Breast epithelium (tissue), 4 donors: ENCODE results near the gene NELL1. TPM values are rescaled to one million over a fixed set of nuclear protein-coding genes. Genes with fewer than 3 reads are reported as not detected.

Source experiments
- DNase-seq, 2 donors: peaks; one replicate each; pipeline ENCODE4 v3.0.0-alpha.2; 2019; ENCODE audit warnings: low spot score in 2 of 2
- H3K27ac ChIP-seq, 2 donors: fragments of 200-600 bp; sonication (generic) in 1 of 2; one replicate each; pipeline ENCODE4 v1.5.1; 2016 to 2019; ENCODE audit warnings: mild to moderate bottlenecking in 1 of 2
- H3K27me3 ChIP-seq, 2 donors: fragments of 200-600 bp; sonication (generic) in 1 of 2; one replicate each; pipeline versions ENCODE4 v1.5.1 to v1.6.0; 2017 to 2019; ENCODE audit warnings: control low read depth in 1 of 2, mild to moderate bottlenecking in 1 of 2
- H3K36me3 ChIP-seq: fragments of 200-600 bp; one replicate; pipeline ENCODE4 v1.5.1; 2019
- H3K4me1 ChIP-seq, 2 donors: fragments of 200-600 bp; sonication (generic); one replicate each; pipeline ENCODE4 v1.5.1; 2016 to 2019; ENCODE audit warnings: control low read depth in 1 of 2
- H3K4me3 ChIP-seq, 3 donors: fragments of 200-600 bp; sonication (generic); 1 replicate in 2 of 3; 2 replicates in 1 of 3; pipeline ENCODE4 v1.5.1; 2016 to 2019; ENCODE audit warnings: mild to moderate bottlenecking in 3 of 3, moderate library complexity in 2 of 3
- H3K9me3 ChIP-seq, 2 donors: fragments of 200-600 bp; sonication (generic) in 1 of 2; one replicate each; pipeline ENCODE4 v1.5.1; 2016 to 2019; ENCODE audit warnings: control low read depth in 1 of 2
- POLR2A ChIP-seq: fragments of 450-650 bp; IDR thresholded peaks from one replicate; pipeline ENCODE4 v1.6.1; 2016; ENCODE audit warnings: antibody characterized with exemption, mild to moderate bottlenecking, moderate library complexity
- POLR2AphosphoS5 ChIP-seq, 3 donors: sonication (generic); formaldehyde crosslinking; IDR thresholded peaks; one replicate each; pipeline ENCODE4 v1.6.1; 2017; ENCODE audit warnings: antibody characterized with exemption in 3 of 3
- intact Hi-C: fragments of 100-400 bp; cut with DNase I; formaldehyde crosslinking; loops from one replicate; pipeline ENCODE4 v1.15.1; 2023; ENCODE audit warnings: low total_unique reads
- total RNA-seq, 3 donors: library from RNA; depleted of rRNA; stranded (reverse); fragments of >200 nt; gene quantifications; one replicate each; pipeline ENCODE4 v1.1.0, GENCODE V29; 2016
- TF ChIP-seq, protein P1 (sequence below), 3 donors: fragments of 450-650 bp; IDR thresholded peaks; one replicate each; pipeline ENCODE4 v1.5.1; 2016 to 2017; ENCODE audit warnings: antibody characterized with exemption in 3 of 3, mild to moderate bottlenecking in 3 of 3, moderate library complexity in 3 of 3

The NELL1 gene
- total RNA-seq, 3 donors from 2014 or later: 0.15 TPM; not detected in 2

DNA sequence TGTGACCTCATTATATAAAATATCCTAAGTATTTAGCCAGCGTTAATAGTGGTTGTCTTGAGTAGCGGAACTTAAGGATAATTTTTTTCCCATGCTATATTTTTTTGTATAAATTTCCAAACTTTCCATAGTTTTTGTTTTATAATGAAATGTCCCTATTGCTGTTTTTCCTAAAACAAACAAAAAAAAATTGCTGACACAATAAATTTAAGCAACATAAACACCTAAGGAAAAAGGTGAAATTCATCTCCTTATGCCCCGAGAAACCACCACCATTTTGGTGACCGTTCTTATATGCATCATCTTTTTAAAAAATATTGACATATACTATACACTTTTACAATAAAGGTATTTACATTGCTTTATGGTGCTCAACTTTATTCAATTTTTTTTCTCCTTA is 814.7 kb downstream of the NELL1 start:
- H3K9me3 ChIP-seq: no peaks in the 10 kb centered on the region
- no peaks in the 10 kb centered on the region for H3K27me3 ChIP-seq
- intact Hi-C loops: no loop called here
- DNase-seq: no peak
- no peaks in the 10 kb centered on the region for H3K36me3 ChIP-seq
- H3K4me3 ChIP-seq: no peak overlapping the region
- TF ChIP-seq, protein P1, sequence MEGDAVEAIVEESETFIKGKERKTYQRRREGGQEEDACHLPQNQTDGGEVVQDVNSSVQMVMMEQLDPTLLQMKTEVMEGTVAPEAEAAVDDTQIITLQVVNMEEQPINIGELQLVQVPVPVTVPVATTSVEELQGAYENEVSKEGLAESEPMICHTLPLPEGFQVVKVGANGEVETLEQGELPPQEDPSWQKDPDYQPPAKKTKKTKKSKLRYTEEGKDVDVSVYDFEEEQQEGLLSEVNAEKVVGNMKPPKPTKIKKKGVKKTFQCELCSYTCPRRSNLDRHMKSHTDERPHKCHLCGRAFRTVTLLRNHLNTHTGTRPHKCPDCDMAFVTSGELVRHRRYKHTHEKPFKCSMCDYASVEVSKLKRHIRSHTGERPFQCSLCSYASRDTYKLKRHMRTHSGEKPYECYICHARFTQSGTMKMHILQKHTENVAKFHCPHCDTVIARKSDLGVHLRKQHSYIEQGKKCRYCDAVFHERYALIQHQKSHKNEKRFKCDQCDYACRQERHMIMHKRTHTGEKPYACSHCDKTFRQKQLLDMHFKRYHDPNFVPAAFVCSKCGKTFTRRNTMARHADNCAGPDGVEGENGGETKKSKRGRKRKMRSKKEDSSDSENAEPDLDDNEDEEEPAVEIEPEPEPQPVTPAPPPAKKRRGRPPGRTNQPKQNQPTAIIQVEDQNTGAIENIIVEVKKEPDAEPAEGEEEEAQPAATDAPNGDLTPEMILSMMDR (IDR thresholded peaks at IDR 0.05): no peak
- TF ChIP-seq POLR2AphosphoS5 (IDR thresholded peaks at IDR 0.05) (no peak), POLR2A (no peak)
- no peaks in the 10 kb centered on the region for H3K4me1 ChIP-seq
- no peak overlapping the region for H3K27ac ChIP-seq

DNA sequence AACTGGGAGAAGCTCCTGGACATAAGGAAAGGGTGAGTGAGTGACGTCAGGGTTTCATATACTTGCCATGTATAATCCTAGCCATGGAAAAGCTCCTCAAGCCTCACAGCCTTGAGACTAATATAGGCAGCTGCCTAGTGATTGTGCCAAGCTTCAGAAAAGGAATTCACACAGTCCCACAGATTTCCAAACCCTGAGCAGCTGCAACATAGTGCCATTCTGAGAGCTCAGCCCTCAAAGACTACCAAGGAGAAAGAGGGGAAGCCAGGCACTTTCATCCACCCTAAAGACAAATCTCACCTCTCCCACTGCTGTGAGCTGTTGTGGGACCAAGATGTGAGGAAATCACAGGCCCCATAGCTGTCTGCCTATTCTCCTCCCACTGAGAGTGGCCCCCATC is 815.6 kb downstream of the NELL1 start:
- H3K27me3 ChIP-seq: no peaks in the 10 kb centered on the region
- intact Hi-C loops: no loop called here
- DNase-seq: no peak
- H3K27ac ChIP-seq: no peak overlapping the region
- no peaks in the 10 kb centered on the region for H3K4me1 ChIP-seq
- H3K9me3 ChIP-seq: no peaks in the 10 kb centered on the region
- TF ChIP-seq, protein P1 (IDR thresholded peaks at IDR 0.05): no peak
- TF ChIP-seq POLR2A (no peak), POLR2AphosphoS5 (IDR thresholded peaks at IDR 0.05) (no peak)
- H3K36me3 ChIP-seq: no peaks in the 10 kb centered on the region
- no peak overlapping the region for H3K4me3 ChIP-seq

DNA sequence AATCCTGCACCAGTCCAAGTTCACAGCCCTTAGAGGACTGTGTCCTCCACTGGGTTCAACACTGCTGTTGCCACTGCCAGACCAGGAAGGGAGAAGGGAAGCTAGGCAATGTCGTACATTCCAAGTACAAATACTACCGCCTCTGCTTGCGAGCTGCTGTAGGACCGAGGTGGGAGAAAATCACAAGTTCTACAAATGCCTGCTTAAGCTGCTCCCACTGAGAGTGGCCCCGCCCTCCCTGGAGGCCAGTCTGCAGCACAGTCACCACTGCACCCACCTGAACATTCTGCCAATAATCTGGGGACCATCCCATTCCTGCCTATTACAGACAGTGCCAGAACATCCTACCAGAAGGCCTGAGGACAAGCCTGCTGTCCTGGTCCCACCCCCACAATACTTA is 816.0 kb downstream of the NELL1 start:
- H3K9me3 ChIP-seq: peaks cover 0 to 3% of the 10 kb centered on the region in 2 donors
- no peak overlapping the region for H3K27ac ChIP-seq
- no peaks in the 10 kb centered on the region for H3K36me3 ChIP-seq
- no peak overlapping the region for H3K4me3 ChIP-seq
- TF ChIP-seq POLR2AphosphoS5 (IDR thresholded peaks at IDR 0.05): no peak
- TF ChIP-seq, protein P1 (IDR thresholded peaks at IDR 0.05): no peak
- no peak for TF ChIP-seq POLR2A
- intact Hi-C loops: no loop called here
- no peaks in the 10 kb centered on the region for H3K4me1 ChIP-seq
- no peak for DNase-seq
- no peaks in the 10 kb centered on the region for H3K27me3 ChIP-seq

DNA sequence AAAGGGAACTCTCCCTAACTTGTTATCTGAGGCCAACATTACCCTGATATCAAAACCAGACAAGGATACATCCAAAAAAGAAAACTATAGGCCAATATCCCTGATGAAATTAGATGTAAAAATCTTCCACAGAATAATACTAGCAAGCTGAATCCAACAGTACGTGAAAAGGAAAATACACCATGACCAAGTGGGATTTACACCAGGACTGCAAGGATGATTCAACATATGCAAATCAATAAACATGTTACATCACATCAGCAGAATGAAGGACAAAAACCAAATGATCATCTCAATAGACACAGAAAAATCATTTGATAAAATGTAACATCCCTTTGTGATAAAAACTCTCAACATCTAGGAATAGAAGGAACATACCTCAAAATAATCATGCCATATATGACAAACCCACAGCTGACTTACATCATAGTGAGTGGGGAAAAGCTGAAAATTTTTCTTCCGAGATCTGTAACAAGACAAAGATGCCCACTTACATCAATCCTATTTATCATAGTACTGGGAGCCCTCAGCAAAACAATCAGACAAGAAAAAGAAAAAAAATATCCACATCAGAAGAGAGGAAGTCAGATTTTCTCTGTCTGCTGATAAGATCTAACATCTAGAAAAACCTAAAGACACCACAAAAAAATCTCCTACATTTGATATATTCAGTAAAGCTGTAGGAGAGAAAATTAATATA is 820.2 kb downstream of the NELL1 start:
- peaks cover 0 to 9% of the 10 kb centered on the region in 2 donors for H3K9me3 ChIP-seq
- intact Hi-C loops: no loop called here
- no peak for DNase-seq
- TF ChIP-seq POLR2AphosphoS5 (IDR thresholded peaks at IDR 0.05) (no peak), POLR2A (no peak)
- TF ChIP-seq, protein P1 (IDR thresholded peaks at IDR 0.05): no peak
- no peak overlapping the region for H3K27ac ChIP-seq
- no peaks in the 10 kb centered on the region for H3K4me1 ChIP-seq
- no peaks in the 10 kb centered on the region for H3K27me3 ChIP-seq
- H3K4me3 ChIP-seq: no peak overlapping the region
- H3K36me3 ChIP-seq: no peaks in the 10 kb centered on the region

DNA sequence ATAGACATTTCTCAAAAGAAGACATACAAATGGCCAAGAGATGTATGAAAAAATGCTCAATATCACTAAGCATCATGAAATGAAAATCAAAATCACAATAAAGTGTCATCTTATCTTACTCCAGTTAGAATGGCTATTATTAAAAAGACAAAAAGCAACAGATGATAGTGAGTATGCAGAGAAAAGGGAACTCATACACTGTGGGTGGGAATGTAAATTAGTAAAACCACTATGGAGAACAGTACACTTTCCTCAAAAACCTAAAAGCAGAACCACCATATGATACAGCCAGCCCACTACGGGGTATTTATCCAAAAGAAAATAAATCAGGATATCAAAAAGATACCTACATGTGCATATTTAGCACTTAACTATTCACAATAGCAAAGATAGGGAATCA is 823.5 kb downstream of the NELL1 start:
- no peak overlapping the region for H3K27ac ChIP-seq
- TF ChIP-seq POLR2A (no peak), POLR2AphosphoS5 (IDR thresholded peaks at IDR 0.05) (no peak)
- TF ChIP-seq, protein P1 (IDR thresholded peaks at IDR 0.05): no peak
- no peaks in the 10 kb centered on the region for H3K4me1 ChIP-seq
- intact Hi-C loops: no loop called here
- DNase-seq: no peak
- peaks cover 0 to 9% of the 10 kb centered on the region in 2 donors for H3K9me3 ChIP-seq
- H3K27me3 ChIP-seq: no peaks in the 10 kb centered on the region
- no peaks in the 10 kb centered on the region for H3K36me3 ChIP-seq
- no peak overlapping the region for H3K4me3 ChIP-seq
